ENCODE measurements around the gene LYL1.

The LYL1 gene

DNA sequence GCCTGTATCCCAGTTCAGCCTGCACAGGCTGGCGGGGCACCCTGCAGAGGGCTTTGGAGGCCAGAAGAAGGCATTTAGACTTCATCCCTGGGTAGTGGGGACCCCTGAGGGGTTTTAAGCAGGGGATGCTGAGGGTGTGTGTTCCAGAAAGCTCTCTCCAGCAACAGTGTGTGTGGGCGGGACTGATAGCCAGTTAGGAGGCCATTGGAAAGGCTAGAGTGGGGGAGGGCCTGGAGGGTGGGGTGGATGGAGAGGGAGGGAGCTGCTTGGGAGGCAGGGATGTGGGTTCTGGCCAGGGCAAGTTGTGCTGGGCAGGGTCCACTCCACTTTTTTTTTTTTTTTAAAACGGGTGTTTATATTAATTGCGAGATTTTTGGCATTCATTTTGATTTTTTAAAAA is 28.3 kb downstream of the LYL1 start:
- no peak for DNase-seq (ENCODE audit: low spot score)

DNA sequence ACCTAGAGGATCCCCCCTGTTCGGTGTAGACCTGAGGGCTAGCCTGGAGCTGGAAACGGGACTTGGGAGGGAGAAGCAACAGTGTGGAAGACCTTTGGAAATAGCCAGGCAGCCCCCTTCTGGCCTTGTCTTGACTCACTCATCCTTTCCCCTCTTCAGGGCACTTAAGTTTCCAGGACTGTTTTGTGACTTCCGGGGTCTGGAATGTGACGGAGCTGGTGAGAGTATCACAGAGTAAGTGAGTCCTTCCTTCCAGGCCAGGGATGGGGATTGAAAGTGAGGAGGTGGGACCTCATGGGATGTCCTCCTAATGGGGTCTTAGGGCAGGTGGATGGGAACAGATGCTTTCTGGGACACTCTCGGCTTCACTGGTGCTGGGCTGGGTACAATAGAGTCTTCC is 29.4 kb downstream of the LYL1 start:
- DNase-seq (ENCODE audit: low spot score) = no peak
- TF ChIP-seq, protein P1, sequence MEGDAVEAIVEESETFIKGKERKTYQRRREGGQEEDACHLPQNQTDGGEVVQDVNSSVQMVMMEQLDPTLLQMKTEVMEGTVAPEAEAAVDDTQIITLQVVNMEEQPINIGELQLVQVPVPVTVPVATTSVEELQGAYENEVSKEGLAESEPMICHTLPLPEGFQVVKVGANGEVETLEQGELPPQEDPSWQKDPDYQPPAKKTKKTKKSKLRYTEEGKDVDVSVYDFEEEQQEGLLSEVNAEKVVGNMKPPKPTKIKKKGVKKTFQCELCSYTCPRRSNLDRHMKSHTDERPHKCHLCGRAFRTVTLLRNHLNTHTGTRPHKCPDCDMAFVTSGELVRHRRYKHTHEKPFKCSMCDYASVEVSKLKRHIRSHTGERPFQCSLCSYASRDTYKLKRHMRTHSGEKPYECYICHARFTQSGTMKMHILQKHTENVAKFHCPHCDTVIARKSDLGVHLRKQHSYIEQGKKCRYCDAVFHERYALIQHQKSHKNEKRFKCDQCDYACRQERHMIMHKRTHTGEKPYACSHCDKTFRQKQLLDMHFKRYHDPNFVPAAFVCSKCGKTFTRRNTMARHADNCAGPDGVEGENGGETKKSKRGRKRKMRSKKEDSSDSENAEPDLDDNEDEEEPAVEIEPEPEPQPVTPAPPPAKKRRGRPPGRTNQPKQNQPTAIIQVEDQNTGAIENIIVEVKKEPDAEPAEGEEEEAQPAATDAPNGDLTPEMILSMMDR (IDR thresholded peaks at IDR 0.05; ENCODE audit: extremely low read depth, missing control alignments) = no peak

More for the DNA sequence above, 28.3 kb downstream of the LYL1 start:
- TF ChIP-seq, protein P1 (IDR thresholded peaks at IDR 0.05; ENCODE audit: extremely low read depth, missing control alignments) = no peak

DNA sequence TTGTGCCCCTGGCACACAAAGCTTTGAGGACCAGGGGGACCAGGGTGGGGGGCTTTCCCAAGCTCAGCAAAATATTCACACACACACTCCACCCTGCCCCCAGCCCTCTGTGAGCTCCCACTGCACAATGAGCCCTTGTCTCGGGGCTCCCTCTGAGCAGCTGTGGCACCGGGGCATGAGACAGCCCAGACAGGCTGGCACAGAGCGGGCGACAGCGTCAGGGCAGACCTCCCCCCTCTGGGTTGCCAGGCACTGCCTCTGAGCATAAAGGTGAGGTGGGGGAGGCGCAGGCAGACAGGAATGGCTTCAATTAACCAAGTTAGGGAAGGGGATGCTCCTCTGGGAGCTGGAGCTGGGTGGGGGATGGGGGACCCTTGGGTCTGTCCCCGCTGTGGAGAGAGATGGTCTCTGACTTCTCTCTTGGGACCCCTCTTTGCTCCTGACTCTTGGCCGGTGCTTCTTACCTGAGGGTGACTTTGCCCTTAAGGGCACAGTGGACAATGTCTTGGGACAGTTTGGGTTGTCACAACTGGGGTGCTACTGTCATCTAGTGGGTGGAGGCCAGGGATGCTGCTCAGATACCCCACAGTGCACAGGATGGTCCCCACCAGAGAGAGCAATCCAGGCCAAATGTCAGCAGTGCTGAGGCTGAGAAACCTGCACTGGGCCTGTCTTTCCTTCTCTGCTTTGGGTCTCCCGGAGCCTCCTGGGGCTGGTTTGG is 30.3 kb downstream of the LYL1 start:
- TF ChIP-seq, protein P1 (IDR thresholded peaks at IDR 0.05; ENCODE audit: extremely low read depth, missing control alignments) = no peak
- no peak for DNase-seq (ENCODE audit: low spot score)

DNA sequence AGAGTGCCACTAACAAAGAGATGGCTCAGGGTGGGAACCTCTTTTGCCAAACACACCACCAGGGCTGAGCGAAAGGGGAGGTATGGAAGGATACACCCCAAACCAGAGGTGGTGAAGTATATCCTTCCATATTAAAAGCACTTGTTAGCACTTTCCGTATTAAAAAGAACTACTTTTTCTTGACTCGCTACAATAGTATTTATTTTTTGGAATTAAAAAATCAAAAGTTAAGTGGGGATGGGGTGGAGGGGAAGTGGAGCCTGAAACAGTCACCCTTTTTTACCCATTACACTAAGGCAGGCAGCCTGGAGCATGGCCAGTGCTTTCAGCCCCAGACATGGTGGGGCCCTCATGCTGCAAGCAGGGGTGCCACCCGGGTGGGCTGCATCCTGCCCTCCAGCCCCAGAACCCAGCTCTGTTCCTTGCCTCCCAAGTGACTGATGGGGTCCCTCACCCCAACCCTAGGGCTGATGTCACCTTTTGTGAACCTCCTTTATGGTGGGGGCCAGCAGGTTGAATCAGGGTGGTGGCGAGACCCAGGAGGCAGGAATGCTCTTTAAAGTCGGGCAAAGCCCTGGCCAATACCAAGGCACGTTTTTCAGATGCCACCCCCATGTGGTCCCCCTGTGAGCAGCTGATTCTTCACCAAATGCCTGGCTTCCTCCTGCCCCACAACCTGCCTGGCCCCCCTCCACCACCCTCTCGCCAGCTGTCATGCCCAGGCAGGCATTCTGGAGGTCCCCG is 31.0 kb downstream of the LYL1 start:
- TF ChIP-seq, protein P1 (IDR thresholded peaks at IDR 0.05; ENCODE audit: extremely low read depth, missing control alignments) = no peak
- DNase-seq (ENCODE audit: low spot score) = no peak

DNA sequence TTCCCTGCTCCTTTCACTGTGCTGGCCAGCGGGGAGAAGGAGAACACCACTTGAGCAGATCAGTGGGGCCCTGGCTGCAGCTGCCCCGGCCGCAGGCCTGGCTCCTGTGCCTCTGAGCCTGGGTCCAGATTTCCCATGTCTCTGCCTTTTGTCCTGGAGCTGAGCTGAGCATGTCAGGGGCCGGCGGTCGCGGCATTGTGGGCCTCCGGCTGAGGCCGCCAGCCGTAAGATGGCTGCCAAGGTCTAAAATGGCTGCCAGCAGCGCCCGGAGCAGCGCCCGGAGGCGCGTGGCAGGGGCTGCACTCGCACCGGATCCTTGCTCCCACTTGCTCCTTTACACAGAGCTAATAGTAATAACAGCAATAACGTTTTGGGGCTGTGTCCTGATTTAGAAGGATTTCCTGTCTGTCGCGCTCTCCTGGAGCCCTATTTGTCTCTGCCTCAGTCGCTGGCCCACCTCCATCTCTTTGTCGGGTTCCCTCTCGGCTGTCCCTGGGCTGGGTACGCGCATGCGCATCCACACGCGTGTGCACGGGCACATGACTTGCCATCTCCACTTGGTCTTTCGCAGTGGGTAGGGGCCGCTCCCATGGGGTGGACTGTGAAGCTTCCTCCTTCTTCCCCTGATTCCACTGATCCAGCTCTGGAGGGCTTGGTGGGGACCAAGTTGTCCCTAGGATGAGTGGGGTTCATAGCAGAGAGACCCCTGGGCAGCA is 32.1 kb downstream of the LYL1 start:
- DNase-seq (ENCODE audit: low spot score) = no peak
- TF ChIP-seq, protein P1 (IDR thresholded peaks at IDR 0.05; ENCODE audit: extremely low read depth, missing control alignments) = no peak

DNA sequence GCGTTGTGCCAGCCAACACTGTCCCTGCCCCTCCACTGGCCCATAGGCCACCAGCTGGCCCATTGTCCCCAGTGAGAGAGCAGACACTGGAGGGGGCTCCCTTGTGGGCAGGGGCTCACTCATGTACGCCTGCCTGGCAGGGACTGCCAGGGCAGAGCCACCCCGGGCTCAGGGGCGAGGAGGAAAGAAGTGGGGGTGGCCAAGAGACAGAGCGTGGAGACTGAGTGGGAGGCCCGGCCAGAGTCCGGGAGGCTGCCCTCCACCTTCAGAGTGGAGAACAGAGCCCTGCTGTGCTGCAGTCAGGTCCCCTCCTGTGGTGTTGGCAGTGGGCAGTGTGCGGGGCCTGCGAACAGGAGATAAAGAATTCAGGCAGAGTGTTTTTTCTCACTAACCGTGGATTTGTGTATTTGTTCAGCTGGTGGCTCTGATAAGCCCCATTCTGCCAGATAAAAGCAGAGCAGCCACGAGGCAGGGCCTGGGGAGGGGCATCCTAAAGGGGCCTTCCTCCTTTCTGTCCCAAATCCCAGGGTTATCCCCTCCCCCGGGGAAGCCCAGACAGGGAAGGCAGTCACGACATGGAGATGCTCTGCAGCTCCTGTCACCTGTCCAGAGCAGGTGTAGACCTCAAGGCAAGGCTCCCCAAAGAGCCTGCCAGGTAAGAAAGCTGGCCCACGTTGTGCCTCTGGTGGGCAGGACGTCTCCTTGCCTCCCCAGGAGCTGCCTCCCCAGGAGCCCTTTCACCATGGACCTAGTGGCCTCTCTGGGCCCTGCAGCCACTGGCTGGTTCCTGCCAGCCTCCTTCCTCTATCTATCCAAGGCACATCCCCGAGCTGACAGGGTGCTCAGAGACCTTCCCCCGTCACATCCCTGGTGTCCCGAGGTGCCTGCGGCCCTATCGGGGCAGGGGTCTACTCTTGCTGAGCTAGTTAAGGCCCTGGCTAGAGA is 33.0 kb downstream of the LYL1 start:
- TF ChIP-seq, protein P1 (IDR thresholded peaks at IDR 0.05; ENCODE audit: extremely low read depth, missing control alignments) = no peak
- no peak for DNase-seq (ENCODE audit: low spot score)

All from GM20000 (cell line).